COLO668 (cell line): Measurements from ENCODE around the gene ANKRD2.
"Not testable (repeated sequence)": the region's sequence is repeated elsewhere in the genome, so short reads cannot be mapped to it uniquely, and the experiment has no call there.

Experiments
- DNase-seq: peaks from one replicate; lab custom pipeline; 2025; ENCODE audit not compliant: unreplicated experiment; lab: John Stamatoyannopoulos, UW

The ANKRD2 gene

DNA sequence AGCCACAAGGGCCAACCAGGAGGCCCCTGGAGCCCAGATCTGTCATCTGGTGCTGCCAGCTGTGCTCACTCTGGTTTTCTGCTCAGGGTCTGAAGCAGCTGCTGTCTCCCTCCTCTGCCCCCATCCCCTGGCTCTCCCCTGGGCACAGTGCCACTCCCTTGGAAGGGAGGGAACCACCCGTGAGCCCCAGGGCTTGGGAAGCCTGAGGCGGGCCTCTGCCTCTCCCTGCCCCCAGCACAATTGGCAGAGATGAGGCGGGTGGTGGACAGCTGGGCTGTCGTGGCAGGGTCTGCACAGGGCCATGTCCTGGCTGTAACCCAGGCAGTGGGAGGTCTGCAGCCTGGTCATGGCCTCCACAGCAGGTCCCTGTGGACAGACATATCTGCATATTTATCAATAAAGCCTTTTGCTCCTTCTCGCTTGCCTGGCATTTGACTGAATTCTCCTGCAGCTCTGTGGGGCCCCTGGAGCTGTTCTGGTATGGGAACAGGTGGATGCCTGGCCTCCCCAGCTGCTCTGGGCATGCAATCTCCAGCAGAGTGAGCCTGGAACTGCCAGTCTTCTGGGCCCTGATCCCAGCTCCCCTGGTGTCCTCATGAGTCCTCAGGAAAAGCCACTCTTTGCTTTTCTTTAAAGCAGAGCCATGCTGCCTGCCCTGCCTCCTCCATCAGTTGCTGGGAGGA, 1.6 kb upstream of the ANKRD2 start:
- DNase-seq = no peak

- no peak for DNase-seq
These were observed 957 bp upstream of the ANKRD2 start for GRCh38 chr10:97571622-97572021.

DNA sequence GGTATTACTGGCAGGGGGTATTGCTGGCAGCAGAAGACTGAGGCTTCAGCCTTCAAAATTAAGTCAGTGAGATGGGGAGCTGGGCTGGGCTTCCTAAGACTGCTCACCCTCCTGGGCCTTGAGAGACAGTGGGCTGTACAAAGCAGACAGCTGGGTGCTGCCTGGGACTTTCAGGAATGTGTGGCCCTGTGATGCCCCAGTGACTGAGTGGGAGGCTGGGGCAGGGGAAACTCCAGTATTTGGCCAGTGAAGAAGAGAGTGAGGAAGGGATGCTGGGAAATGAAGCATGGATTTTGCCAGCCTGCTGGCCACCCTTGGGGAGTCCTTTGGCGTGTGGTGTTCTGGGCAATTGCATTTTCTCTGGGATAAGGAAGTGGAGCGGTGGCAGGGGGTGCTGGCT, 442 bp downstream of the ANKRD2 start:
- DNase-seq = no peak

DNA sequence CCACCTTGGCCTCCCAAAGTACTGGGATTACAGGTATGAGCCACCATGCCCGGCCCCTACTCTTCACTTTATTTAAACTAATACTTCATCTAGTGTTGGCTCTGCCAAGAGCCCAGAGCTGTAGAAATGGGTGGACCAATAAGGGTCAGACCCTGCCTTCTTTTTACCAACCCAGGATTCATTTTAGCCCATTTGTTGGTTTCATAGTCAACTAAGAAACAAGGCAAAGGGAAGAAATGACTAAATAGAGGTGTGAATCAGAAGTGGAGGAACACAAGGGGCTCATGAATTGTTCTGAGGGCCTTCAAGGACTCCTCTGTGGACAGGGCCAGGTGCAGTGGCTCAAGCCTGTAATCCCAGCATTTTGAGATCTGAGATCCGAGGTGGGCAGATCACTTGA, 1.1 kb downstream of the ANKRD2 start:
- no peak for DNase-seq

- DNase-seq = peak; percentile 71
These were observed 2.0 kb downstream of the ANKRD2 start for GRCh38 chr10:97574374-97575126.

DNA sequence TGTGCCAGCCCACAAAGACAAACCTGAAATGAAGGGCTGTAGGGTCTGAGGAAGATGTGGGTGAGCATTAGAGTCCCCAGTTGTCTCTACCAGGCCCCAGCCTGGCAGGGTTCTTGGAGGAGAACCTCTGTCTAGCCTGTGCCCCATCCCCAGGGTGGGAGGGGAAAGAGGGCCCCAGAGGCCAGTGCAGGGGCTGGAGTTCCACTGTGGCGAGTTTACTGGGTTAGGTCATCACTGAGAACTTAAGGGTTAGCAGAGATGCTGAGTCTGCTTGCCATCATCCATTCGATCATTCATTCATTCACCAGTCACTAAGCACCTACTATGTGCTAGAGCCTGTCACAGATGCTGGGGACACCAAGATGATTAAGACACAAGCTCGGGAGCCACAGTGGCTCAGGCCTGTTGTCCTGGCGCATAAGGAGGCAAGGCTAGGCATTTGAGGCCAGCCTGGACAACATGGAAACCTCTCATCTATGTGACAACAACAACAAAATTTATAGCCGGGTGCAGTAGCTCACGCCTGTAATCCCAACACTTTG, 2.6 kb downstream of the ANKRD2 start:
- DNase-seq = no peak

- DNase-seq = not testable (repeated sequence)
These were observed 3.9 kb downstream of the ANKRD2 start for GRCh38 chr10:97576487-97576886.

- no peak for DNase-seq
These were observed 5.1 kb downstream of the ANKRD2 start for GRCh38 chr10:97577701-97578100.

- no peak for DNase-seq
These were observed 5.7 kb downstream of the ANKRD2 start for GRCh38 chr10:97578171-97578844.

DNA sequence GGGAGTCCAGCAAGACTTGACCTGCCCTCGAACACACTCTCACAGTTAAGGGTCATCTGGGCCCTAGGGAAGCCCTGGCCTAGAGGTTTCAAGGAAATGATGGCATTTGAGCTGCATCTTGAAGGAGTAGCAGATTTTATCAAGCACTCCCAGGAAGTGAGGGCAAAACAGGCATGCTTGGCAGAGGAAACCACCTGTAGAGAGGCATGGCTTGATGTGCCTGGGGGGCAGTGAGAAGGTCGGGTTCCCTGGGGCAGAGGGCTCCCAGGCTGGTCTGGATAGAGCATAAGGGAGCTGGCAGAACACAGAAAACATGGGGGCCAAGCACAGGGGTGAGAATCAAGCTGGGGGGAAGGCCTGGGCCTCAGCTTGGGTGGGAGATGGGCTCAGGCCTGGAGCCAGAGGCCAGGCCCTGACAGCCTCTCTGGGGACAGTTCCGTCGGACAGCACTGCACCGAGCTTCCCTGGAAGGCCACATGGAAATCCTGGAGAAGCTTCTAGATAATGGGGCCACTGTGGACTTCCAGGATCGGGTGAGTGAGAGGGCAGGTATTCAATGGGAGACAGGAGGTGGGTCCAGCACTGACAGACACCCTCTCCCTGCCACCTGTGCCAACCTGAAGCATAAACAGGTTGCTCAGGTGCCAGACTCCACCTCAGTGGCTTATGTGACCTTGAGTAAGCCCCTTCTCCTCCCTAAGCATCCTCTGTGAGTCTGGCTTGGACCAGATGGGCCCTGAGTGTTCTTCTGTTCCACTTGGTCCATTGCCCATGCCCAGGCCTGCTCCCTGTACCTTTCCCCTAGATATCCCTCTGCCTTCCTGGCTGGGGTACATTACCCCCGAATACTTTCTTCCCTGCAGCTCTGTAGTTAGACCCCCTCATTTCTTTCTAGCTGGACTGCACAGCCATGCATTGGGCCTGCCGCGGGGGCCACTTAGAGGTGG, 8.1 kb downstream of the ANKRD2 start:
- no peak for DNase-seq

GRCh38 chr10:97582169-97582568, 9.6 kb downstream of the ANKRD2 start:
- DNase-seq = no peak

DNA sequence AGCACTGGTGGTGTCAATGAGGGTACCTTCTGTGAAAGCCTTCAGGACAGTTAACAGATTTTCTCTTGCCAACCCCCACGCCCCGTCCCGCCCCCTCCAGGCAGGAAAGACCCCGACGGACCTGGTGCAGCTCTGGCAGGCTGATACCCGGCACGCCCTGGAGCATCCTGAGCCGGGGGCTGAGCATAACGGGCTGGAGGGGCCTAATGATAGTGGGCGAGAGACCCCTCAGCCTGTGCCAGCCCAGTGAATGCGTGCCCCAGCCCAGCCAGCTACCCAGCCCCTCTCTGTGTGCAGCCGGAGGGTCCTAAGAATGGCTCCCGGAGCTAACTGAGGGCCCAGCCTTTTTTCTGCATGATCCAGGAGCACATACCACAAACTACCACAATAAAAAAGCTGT, 10.9 kb downstream of the ANKRD2 start:
- DNase-seq = no peak

- no peak for DNase-seq
These were observed 11.7 kb downstream of the ANKRD2 start, which contains the start of gene HOGA1 for GRCh38 chr10:97584060-97584797. Gene HOGA1, plus strand, starts transcription at chr10:97584389. Its CDS starts 315 bp downstream, at chr10:97584704.

GRCh38 chr10:97584798-97585438, 12.3 kb downstream of the ANKRD2 start:
- DNase-seq = peak; percentile 3

DNA sequence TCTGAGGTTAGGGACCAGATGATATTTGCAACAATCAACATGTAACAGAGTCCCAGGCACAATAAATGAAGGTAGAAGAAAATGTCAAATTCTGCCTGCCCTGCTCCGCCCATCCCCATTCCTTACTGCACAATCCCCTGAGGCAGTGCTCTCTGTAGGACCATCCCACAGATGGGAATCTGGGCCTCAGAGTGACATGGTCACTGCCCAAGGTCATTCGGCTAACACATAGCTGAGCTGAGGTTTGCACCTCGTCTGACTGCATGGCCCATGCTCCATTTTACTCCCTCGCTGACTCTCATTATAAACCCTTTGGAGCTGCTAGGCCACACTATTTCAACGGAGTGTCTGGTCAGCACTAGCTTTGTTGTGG, 12.8 kb downstream of the ANKRD2 start:
- no peak for DNase-seq

DNA sequence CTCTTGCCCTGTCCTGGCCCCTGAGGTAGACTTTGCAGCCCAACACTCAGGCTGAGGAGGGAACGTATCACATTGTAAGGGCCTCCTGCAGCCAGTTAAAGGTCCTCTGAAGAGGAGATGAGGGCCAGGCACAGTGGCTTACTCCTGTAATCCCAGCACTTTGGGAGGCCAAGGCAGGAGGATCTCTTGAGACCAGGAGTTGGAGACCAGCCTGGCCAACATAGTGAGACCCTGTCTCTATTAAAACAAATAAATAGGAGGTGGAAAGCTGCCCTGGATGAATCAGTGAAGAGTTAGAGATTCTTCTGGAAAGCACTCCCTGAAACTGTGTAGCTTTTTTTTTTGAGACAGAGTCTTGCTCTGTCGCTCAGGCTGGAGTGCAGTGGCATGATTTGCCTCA, 14.6 kb downstream of the ANKRD2 start:
- no peak for DNase-seq

DNA sequence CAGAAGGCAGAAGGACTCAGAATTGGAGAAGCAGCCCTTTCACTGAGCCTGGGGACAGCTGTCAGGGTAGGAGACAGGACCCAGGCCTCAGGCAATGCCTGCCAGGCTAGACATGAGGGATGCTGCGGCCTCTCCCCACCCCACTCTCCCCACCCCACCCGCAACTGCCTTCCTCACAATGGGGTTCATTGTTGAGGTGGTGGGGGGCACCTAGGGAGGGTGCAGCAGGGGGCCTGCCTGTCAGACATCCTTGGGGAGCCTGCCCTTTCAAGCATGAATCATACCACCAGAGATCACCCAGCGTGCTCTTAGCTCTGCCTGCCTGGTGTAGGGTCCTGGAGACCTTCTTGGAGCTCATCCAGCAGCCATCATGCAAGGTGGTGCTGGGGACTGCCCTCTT, 16.9 kb downstream of the ANKRD2 start, which contains the start of gene C10orf62:
Gene C10orf62, plus strand, starts transcription at position 243 of the 400 bp plus-strand sequence. CDS start 177 bp downstream, outside the sequence.
- DNase-seq = no peak

GRCh38 chr10:97590082-97590747, 17.6 kb downstream of the ANKRD2 start:
- DNase-seq = no peak
